Cortex of kidney (tissue), 1 donor: ENCODE data around the gene HDGF.
"Not testable (repeated sequence)": the region's sequence is repeated elsewhere in the genome, so short reads cannot be mapped to it uniquely, and the experiment has no call there.

Experiments used
- DNase-seq: peaks from one replicate; lab custom pipeline; 2025; lab: John Stamatoyannopoulos, UW

HDGF gene

GRCh38 chr1:156767101-156767878, 15.8 kb upstream of the HDGF start, which contains the start of gene PRCC:
TSS of gene PRCC (plus strand) at chr1:156767535. CDS start at chr1:156767772, 237 bp downstream.
- peak; percentile 44 for DNase-seq

- no peak for DNase-seq
Measured at GRCh38 chr1:156766298-156767100, 15.0 kb upstream of the HDGF start.

GRCh38 chr1:156765666-156766065, 14.2 kb upstream of the HDGF start:
- no peak for DNase-seq

GRCh38 chr1:156765136-156765535, 13.7 kb upstream of the HDGF start:
- not testable (repeated sequence) for DNase-seq

GRCh38 chr1:156760796-156761104, 9.3 kb upstream of the HDGF start:
- no peak for DNase-seq

GRCh38 chr1:156760092-156760795, 8.8 kb upstream of the HDGF start:
- no peak for DNase-seq

- DNase-seq: not testable (repeated sequence)
Measured at GRCh38 chr1:156757572-156758253, 6.2 kb upstream of the HDGF start.

GRCh38 chr1:156756355-156756754, 4.9 kb upstream of the HDGF start:
- no peak for DNase-seq

- DNase-seq: no peak
Measured at GRCh38 chr1:156755527-156755950, 4.1 kb upstream of the HDGF start.

- DNase-seq: no peak
Measured at GRCh38 chr1:156754219-156754618, 2.7 kb upstream of the HDGF start.

GRCh38 chr1:156752843-156753482, 1.5 kb upstream of the HDGF start:
- no peak for DNase-seq

- DNase-seq: peak; percentile 63
Measured at GRCh38 chr1:156751757-156752481, 444 bp upstream of the HDGF start.

- no peak for DNase-seq
Measured at GRCh38 chr1:156750711-156751450, 594 bp downstream of the HDGF start.

GRCh38 chr1:156750191-156750672, 1.2 kb downstream of the HDGF start:
- DNase-seq: no peak

- no peak for DNase-seq
Measured at GRCh38 chr1:156749419-156750118, 1.9 kb downstream of the HDGF start.

- DNase-seq: no peak
Measured at GRCh38 chr1:156748670-156749418, 2.6 kb downstream of the HDGF start.

GRCh38 chr1:156747742-156748669, 3.5 kb downstream of the HDGF start:
- DNase-seq: no peak
